ENCODE data around the gene GNB5.

The GNB5 gene

GRCh38 chr15:52095597-52096262 is 95.5 kb downstream of the GNB5 start:
- TF ChIP-seq FOXP2 (optimal IDR thresholded peaks at IDR 0.05; ENCODE audit: control extremely low read depth, extremely low read length, insufficient read depth) (no peak), POLR2AphosphoS5 (IDR thresholded peaks at IDR 0.05; ENCODE audit: borderline replicate concordance, low read depth, low read length) (no peak), EZH2 (IDR thresholded peaks at IDR 0.05) (no peak)
- Histone ChIP-seq H3K9me3 (ENCODE audit: low read depth, low read length) (no peaks in the 10 kb centered on the region), H3K4me3 (no peak overlapping the region), H3K27ac (no peak overlapping the region), H3K9ac (ENCODE audit: insufficient read length) (no peak overlapping the region), H3K36me3 (ENCODE audit: insufficient read depth, low read length) (no peaks in the 10 kb centered on the region)
- no peak for DNase-seq (ENCODE audit: low read depth, low spot score)

- H3K36me3 ChIP-seq (ENCODE audit: insufficient read depth, low read length): no peaks in the 10 kb centered on the region
- H3K9me3 ChIP-seq (ENCODE audit: low read depth, low read length): no peaks in the 10 kb centered on the region
- DNase-seq (ENCODE audit: low read depth, low spot score): no peak
- H3K9ac ChIP-seq (ENCODE audit: insufficient read length): no peak overlapping the region
- no peak overlapping the region for H3K4me3 ChIP-seq
- no peak for TF ChIP-seq EZH2 (IDR thresholded peaks at IDR 0.05)
- TF ChIP-seq POLR2AphosphoS5 (IDR thresholded peaks at IDR 0.05; ENCODE audit: borderline replicate concordance, low read depth, low read length): no peak
- TF ChIP-seq FOXP2 (optimal IDR thresholded peaks at IDR 0.05; ENCODE audit: control extremely low read depth, extremely low read length, insufficient read depth): no peak
- no peak overlapping the region for H3K27ac ChIP-seq
Observed at GRCh38 chr15:52094811-52095584, 96.2 kb downstream of the GNB5 start.

- H3K9ac ChIP-seq (ENCODE audit: insufficient read length): no peak overlapping the region
- no peaks in the 10 kb centered on the region for H3K9me3 ChIP-seq (ENCODE audit: low read depth, low read length)
- no peak for TF ChIP-seq POLR2AphosphoS5 (IDR thresholded peaks at IDR 0.05; ENCODE audit: borderline replicate concordance, low read depth, low read length)
- no peak for TF ChIP-seq FOXP2 (optimal IDR thresholded peaks at IDR 0.05; ENCODE audit: control extremely low read depth, extremely low read length, insufficient read depth)
- TF ChIP-seq EZH2 (IDR thresholded peaks at IDR 0.05): no peak
- no peak overlapping the region for H3K27ac ChIP-seq
- DNase-seq (ENCODE audit: low read depth, low spot score): no peak
- H3K36me3 ChIP-seq (ENCODE audit: insufficient read depth, low read length): no peaks in the 10 kb centered on the region
- H3K4me3 ChIP-seq: no peak overlapping the region
Observed at GRCh38 chr15:52093539-52094510, 97.4 kb downstream of the GNB5 start.

- TF ChIP-seq FOXP2 (optimal IDR thresholded peaks at IDR 0.05; ENCODE audit: control extremely low read depth, extremely low read length, insufficient read depth) (no peak), EZH2 (IDR thresholded peaks at IDR 0.05) (no peak), POLR2AphosphoS5 (IDR thresholded peaks at IDR 0.05; ENCODE audit: borderline replicate concordance, low read depth, low read length) (no peak)
- Histone ChIP-seq H3K36me3 (ENCODE audit: insufficient read depth, low read length) (no peaks in the 10 kb centered on the region), H3K27ac (no peak overlapping the region), H3K9me3 (ENCODE audit: low read depth, low read length) (no peaks in the 10 kb centered on the region), H3K4me3 (no peak overlapping the region), H3K9ac (ENCODE audit: insufficient read length) (no peak overlapping the region)
- DNase-seq (ENCODE audit: low read depth, low spot score): no peak
Observed at GRCh38 chr15:52093167-52093538, 98.0 kb downstream of the GNB5 start.

- Histone ChIP-seq H3K27ac (no peak overlapping the region), H3K4me3 (no peak overlapping the region), H3K9ac (ENCODE audit: insufficient read length) (no peak overlapping the region), H3K9me3 (ENCODE audit: low read depth, low read length) (no peaks in the 10 kb centered on the region), H3K36me3 (ENCODE audit: insufficient read depth, low read length) (no peaks in the 10 kb centered on the region)
- no peak for DNase-seq (ENCODE audit: low read depth, low spot score)
- no peak for TF ChIP-seq FOXP2 (optimal IDR thresholded peaks at IDR 0.05; ENCODE audit: control extremely low read depth, extremely low read length, insufficient read depth)
- no peak for TF ChIP-seq POLR2AphosphoS5 (IDR thresholded peaks at IDR 0.05; ENCODE audit: borderline replicate concordance, low read depth, low read length)
- no peak for TF ChIP-seq EZH2 (IDR thresholded peaks at IDR 0.05)
Observed at GRCh38 chr15:52090193-52090592, 101.0 kb downstream of the GNB5 start.

- no peak overlapping the region for H3K27ac ChIP-seq
- H3K4me3 ChIP-seq: no peak overlapping the region
- DNase-seq (ENCODE audit: low read depth, low spot score): no peak
- no peaks in the 10 kb centered on the region for H3K36me3 ChIP-seq (ENCODE audit: insufficient read depth, low read length)
- no peaks in the 10 kb centered on the region for H3K9me3 ChIP-seq (ENCODE audit: low read depth, low read length)
- no peak overlapping the region for H3K9ac ChIP-seq (ENCODE audit: insufficient read length)
- TF ChIP-seq EZH2 (IDR thresholded peaks at IDR 0.05): no peak
- TF ChIP-seq POLR2AphosphoS5 (IDR thresholded peaks at IDR 0.05; ENCODE audit: borderline replicate concordance, low read depth, low read length): no peak
- TF ChIP-seq FOXP2 (optimal IDR thresholded peaks at IDR 0.05; ENCODE audit: control extremely low read depth, extremely low read length, insufficient read depth): no peak
Observed at GRCh38 chr15:52086011-52086786, 105.0 kb downstream of the GNB5 start.

- Histone ChIP-seq H3K36me3 (ENCODE audit: insufficient read depth, low read length) (no peaks in the 10 kb centered on the region), H3K9ac (ENCODE audit: insufficient read length) (no peak overlapping the region), H3K4me3 (no peak overlapping the region), H3K9me3 (ENCODE audit: low read depth, low read length) (no peaks in the 10 kb centered on the region), H3K27ac (no peak overlapping the region)
- no peak for DNase-seq (ENCODE audit: low read depth, low spot score)
- TF ChIP-seq EZH2 (IDR thresholded peaks at IDR 0.05) (no peak), POLR2AphosphoS5 (IDR thresholded peaks at IDR 0.05; ENCODE audit: borderline replicate concordance, low read depth, low read length) (no peak), FOXP2 (optimal IDR thresholded peaks at IDR 0.05; ENCODE audit: control extremely low read depth, extremely low read length, insufficient read depth) (no peak)
Observed at GRCh38 chr15:52085299-52085698, 105.9 kb downstream of the GNB5 start.
